ENCODE data around the gene GNB1L. TPM values are rescaled to one million over a fixed set of nuclear protein-coding genes. Genes with fewer than 3 reads are reported as not detected.

GNB1L gene
- total and polyA plus RNA-seq, 10 of the 15 experiments (the other 5 are each of a cell fraction or from before 2014, with no cell fraction given), result 0.21 to 19.4 (median 6.8) TPM

GRCh38 chr22:19869497-19870152 lies 15.0 kb upstream of the GNB1L start:
- Histone ChIP-seq H3K4me3 (no peak overlapping the region), H3K4me1 (ENCODE audit: control insufficient read depth, insufficient read depth, low read length) (no peaks in the 10 kb centered on the region), H3K4me2 (ENCODE audit: control insufficient read depth, insufficient read depth) (no peak overlapping the region), H3K36me3 (ENCODE audit: control insufficient read depth in 2 of 2, insufficient read depth in 2 of 2, low read length in 1 of 2) (no peaks in the 10 kb centered on the region), H4K20me1 (ENCODE audit: control insufficient read depth, insufficient read depth) (no peaks in the 10 kb centered on the region), H2AFZ (ENCODE audit: control insufficient read depth, low read depth, low read length) (no peak overlapping the region), H3K27me3 (replicated peaks in 1 of 2; ENCODE audit: control insufficient read depth in 2 of 2, insufficient read depth in 2 of 2, low read length in 1 of 2) (no peaks in the 10 kb centered on the region), H3K9ac (ENCODE audit: control insufficient read depth, insufficient read depth, low read length) (no peak overlapping the region), H3K79me2 (ENCODE audit: control insufficient read depth, insufficient read depth, low read length) (no peaks in the 10 kb centered on the region), H3K27ac (ENCODE audit: control insufficient read depth, insufficient read depth) (no peak overlapping the region), H3K9me3 (replicated peaks; ENCODE audit: control insufficient read depth, insufficient read depth, low read length) (no peaks in the 10 kb centered on the region)
- intact Hi-C loops (cut with micrococcal nuclease; ENCODE audit: unreplicated experiment), result no loop called here
- POLR2A ChIA-PET, result no interaction called here
- DNase-seq (ENCODE audit: low read depth, low spot score) (no peak), FAIRE-seq (no peak), ATAC-seq (no peak)
- SMC1A ChIA-PET (ENCODE audit: uncharacterized antibody, unreplicated experiment), result no interaction called here
- CTCF ChIA-PET, result no interaction called here
- TF ChIP-seq ELK1 (IDR thresholded peaks at IDR 0.05; ENCODE audit: low read depth, low read length) (no peak), CBX3 (IDR thresholded peaks at IDR 0.05; ENCODE audit: borderline replicate concordance, low read depth) (no peak), JUND (IDR thresholded peaks at IDR 0.05; ENCODE audit: low read depth, low read length) (no peak), YBX1 (IDR thresholded peaks at IDR 0.05) (no peak), SUPT20H (IDR thresholded peaks at IDR 0.05; ENCODE audit: borderline replicate concordance, control insufficient read depth, low read depth, low read length) (no peak), RUNX3 (IDR thresholded peaks at IDR 0.05; ENCODE audit: low read length) (no peak), E2F8 (IDR thresholded peaks at IDR 0.05; ENCODE audit: low read depth, partially characterized antibody) (no peak)
- TF ChIP-seq, protein P1, sequence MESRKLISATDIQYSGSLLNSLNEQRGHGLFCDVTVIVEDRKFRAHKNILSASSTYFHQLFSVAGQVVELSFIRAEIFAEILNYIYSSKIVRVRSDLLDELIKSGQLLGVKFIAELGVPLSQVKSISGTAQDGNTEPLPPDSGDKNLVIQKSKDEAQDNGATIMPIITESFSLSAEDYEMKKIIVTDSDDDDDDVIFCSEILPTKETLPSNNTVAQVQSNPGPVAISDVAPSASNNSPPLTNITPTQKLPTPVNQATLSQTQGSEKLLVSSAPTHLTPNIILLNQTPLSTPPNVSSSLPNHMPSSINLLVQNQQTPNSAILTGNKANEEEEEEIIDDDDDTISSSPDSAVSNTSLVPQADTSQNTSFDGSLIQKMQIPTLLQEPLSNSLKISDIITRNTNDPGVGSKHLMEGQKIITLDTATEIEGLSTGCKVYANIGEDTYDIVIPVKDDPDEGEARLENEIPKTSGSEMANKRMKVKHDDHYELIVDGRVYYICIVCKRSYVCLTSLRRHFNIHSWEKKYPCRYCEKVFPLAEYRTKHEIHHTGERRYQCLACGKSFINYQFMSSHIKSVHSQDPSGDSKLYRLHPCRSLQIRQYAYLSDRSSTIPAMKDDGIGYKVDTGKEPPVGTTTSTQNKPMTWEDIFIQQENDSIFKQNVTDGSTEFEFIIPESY (IDR thresholded peaks at IDR 0.05), result no peak
- TF ChIP-seq, protein P2, sequence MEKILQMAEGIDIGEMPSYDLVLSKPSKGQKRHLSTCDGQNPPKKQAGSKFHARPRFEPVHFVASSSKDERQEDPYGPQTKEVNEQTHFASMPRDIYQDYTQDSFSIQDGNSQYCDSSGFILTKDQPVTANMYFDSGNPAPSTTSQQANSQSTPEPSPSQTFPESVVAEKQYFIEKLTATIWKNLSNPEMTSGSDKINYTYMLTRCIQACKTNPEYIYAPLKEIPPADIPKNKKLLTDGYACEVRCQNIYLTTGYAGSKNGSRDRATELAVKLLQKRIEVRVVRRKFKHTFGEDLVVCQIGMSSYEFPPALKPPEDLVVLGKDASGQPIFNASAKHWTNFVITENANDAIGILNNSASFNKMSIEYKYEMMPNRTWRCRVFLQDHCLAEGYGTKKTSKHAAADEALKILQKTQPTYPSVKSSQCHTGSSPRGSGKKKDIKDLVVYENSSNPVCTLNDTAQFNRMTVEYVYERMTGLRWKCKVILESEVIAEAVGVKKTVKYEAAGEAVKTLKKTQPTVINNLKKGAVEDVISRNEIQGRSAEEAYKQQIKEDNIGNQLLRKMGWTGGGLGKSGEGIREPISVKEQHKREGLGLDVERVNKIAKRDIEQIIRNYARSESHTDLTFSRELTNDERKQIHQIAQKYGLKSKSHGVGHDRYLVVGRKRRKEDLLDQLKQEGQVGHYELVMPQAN (conservative IDR thresholded peaks at IDR 0.05), result no peak
- in situ Hi-C loops (cut with MboI), result no loop called here
- no TSS peak for BruUV-seq (replicated peaks)
- RAD21 ChIA-PET (ENCODE audit: unreplicated experiment), result no interaction called here
- WGBS (ENCODE audit: insufficient coverage, insufficient replicate concordance, low lambda C conversion rate, missing lambda C conversion rate), result 74% methylated on average over 12 of the region's 12 CpGs

Measured in GM12878 (cell line).